ENCODE results near the gene MYO3B.

MYO3B gene

GRCh38 chr2:170161516-170162270, 16.3 kb upstream of the MYO3B start:
- no peak for DNase-seq (ENCODE audit: low spot score)

GRCh38 chr2:170162271-170162632, 15.7 kb upstream of the MYO3B start:
- DNase-seq (ENCODE audit: low spot score) = no peak

DNA sequence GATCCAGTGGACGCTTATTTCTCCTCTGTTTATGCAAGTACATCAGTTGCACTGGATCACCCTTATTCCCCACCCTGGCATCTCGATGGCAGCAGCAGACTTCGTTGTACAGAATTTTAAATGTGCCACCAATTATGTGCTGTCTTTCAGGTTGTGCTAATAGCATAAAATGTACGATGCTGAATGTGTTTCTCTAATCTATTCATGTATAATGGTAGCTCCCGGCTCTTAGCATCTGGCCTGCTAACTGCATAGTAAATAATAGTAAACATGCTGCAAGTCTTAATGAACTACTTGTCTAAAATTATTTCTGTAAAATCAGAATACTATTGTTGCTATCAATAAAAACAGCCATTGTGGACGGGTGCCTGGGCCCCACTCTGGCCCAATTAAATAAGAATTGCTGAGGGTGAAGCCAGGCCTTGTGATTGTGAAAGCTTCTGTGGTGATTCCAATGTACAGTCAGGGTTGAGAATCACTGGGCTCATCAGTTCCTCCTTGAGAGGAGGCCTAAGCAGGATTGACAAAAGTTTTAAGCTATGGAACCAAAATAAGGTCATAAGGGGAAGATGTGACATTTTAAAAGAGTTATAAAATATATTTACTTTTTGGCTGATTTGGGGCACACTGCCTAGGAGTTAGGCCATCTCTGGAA, 14.4 kb upstream of the MYO3B start:
- no peak for DNase-seq (ENCODE audit: low spot score)

DNA sequence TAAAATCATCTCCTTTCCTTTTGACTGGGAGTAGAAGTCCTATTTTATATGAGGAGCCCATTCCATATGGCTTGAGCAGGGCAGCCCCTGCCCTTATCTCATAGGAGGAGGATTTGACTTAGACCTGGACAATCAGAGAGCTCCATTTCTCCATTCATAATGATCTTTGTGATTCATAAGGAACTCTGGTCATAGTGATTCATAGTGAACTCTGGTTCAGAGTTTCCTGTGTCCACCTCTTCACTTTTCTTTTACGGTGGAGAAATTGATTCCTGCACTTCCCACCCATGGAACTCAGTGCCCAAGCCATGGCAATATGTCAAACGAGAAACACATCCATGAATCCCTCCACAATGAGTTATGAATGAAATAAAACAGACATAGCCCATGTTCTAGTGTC, 12.8 kb upstream of the MYO3B start:
- DNase-seq (ENCODE audit: low spot score) = no peak

GRCh38 chr2:170166735-170167134, 11.2 kb upstream of the MYO3B start:
- no peak for DNase-seq (ENCODE audit: low spot score)

GRCh38 chr2:170170281-170171040, 7.5 kb upstream of the MYO3B start:
- no peak for DNase-seq (ENCODE audit: low spot score)

DNA sequence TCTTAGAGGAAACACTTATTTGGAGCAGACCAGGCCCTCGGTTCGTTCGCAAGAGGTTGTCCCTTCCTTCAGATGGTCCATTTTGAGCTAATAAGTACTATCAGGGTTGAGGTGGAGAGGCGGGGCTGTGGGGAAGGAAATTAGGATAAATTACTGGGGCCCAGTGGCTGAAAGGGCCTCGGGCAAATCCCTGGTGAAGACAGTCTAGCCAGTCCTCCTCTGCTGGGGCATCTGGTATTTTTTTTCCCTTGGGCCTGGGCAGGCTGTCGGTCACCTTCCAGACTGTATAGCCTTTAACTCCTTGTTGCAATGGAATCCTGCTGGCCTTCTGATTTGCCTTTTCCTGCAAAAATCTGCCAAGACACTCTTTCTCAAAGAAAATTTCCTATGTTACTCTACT, 1.7 kb upstream of the MYO3B start:
- no peak for DNase-seq (ENCODE audit: low spot score)

GRCh38 chr2:170180031-170180566, 2.2 kb downstream of the MYO3B start:
- no peak for DNase-seq (ENCODE audit: low spot score)

DNA sequence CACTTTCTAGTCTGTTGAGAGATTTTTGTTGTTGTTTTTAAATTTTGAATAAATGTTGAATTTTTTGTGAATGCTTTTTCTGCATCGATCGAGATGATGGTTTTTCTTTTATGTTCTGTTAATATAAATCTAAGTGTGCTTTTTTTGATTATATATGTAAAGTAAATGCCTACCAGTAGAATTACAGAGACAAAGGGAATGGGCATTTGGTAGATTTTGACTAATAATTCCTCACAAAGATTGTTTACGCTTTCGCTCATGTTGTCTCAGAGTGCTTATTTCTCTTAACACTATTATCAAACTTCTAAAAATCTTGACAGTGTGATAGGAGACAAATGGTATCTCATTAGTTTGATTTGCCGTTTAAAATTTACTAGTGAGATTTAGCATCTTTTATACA, 3.7 kb downstream of the MYO3B start:
- DNase-seq (ENCODE audit: low spot score) = no peak

- DNase-seq (ENCODE audit: low spot score) = no peak
Observed at GRCh38 chr2:170185319-170185718, 7.4 kb downstream of the MYO3B start.

GRCh38 chr2:170189757-170190156, 11.8 kb downstream of the MYO3B start:
- DNase-seq (ENCODE audit: low spot score) = no peak

GRCh38 chr2:170190172-170190571, 12.2 kb downstream of the MYO3B start:
- DNase-seq (ENCODE audit: low spot score) = no peak

- DNase-seq (ENCODE audit: low spot score) = no peak
Observed at GRCh38 chr2:170191166-170191866, 13.4 kb downstream of the MYO3B start.

- no peak for DNase-seq (ENCODE audit: low spot score)
Observed at GRCh38 chr2:170196963-170197362, 19.0 kb downstream of the MYO3B start.

- no peak for DNase-seq (ENCODE audit: low spot score)
Observed at GRCh38 chr2:170201275-170201674, 23.3 kb downstream of the MYO3B start.

DNA sequence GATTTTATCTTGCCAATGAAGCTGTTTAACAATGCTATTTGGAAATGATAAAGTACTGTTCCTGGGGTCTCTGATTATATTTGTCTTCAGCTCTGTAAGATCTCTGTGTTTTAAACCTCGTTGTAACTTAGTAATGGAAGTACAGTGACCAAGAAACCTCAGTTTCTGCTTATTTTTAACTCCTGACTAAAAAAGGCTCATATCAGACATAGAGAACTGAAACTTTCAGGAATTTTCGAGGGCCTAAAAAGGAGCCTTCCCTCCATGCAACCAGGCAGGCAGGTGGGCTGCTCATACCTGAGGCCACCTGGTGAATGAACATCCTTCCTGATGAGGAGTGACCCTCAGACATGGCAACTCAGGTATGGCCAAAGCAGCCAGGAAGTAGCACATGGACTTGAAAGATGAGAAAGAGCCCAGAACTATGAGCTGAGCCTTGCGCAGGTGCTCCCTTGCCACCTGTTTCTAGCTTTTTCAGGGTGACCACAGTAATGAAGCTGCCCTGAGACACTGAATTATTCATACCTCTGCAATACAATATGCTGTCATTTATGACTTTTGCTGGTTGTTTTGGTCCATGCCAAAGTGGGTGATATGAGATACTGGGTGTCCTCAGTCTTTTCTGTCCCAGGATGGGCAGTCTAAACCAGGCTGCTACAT, 23.9 kb downstream of the MYO3B start:
- DNase-seq (ENCODE audit: low spot score) = no peak

DNA sequence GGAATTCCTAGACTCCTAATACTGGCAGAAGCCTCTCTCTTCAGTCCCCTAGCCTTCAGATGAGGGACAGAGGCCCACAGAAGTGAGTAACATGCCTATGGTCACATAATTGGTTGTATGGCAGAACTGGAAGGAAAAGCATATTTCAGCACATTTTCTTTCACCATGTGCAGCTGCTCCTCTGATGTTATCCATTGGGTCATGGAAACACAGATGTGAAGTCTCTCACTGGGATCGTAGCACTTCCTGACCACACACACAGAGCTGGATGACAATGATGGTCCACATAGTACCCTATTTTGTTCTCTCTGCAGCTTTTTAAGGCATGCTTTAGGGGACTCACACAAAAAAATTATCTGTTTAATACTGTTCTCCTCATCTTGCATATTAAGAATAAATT, 24.5 kb downstream of the MYO3B start:
- no peak for DNase-seq (ENCODE audit: low spot score)

- DNase-seq (ENCODE audit: low spot score) = no peak
Observed at GRCh38 chr2:170204298-170204951, 26.5 kb downstream of the MYO3B start.

DNA sequence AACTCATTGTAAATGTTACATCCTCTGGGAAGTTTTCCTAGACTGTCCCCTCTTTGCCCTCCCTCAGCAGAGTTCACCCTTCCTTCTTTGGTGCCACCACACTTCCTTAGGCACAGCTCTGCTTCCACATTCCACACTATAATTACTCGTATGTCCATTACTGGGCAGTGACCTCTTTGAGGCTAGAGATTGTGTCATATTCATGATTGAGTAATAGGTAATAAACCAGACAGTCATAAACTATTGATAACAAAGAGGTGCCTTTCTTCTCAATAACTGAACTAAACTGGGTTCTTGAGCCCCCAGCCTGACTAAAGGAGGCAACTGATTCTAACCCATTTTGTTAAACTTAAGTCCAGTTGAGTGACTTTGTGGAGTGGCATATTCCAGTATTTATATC, 28.3 kb downstream of the MYO3B start:
- DNase-seq (ENCODE audit: low spot score) = no peak

GRCh38 chr2:170206805-170207407, 29.0 kb downstream of the MYO3B start:
- DNase-seq (ENCODE audit: low spot score) = no peak

GRCh38 chr2:170207901-170208300, 30.0 kb downstream of the MYO3B start:
- no peak for DNase-seq (ENCODE audit: low spot score)

Measured in CD4-positive, alpha-beta T cell treated with Interleukin-6 at 100 ng/mL for 8 hours (primary cell).